GM19463 (cell line): Measurements from ENCODE around the gene TMEM273.
"Not testable (repeated sequence)": the region's sequence is repeated elsewhere in the genome, so short reads cannot be mapped to it uniquely, and the experiment has no call there.

Source experiments
- ATAC-seq: cut with Tn5 transposase; IDR thresholded peaks from one replicate; pipeline ENCODE4 v1.9.1; 2021; ENCODE audit warnings: mild to moderate bottlenecking, moderate library complexity; ENCODE audit not compliant: unreplicated experiment

Gene TMEM273

GRCh38 chr10:49205206-49205605, 17.0 kb upstream of the TMEM273 start:
- no peak for ATAC-seq

GRCh38 chr10:49204119-49204518, 15.9 kb upstream of the TMEM273 start:
- no peak for ATAC-seq

GRCh38 chr10:49202266-49202665, 14.1 kb upstream of the TMEM273 start:
- ATAC-seq: no peak

GRCh38 chr10:49200854-49201253, 12.7 kb upstream of the TMEM273 start:
- no peak for ATAC-seq

- no peak for ATAC-seq
Measured at GRCh38 chr10:49197171-49197570, 9.0 kb upstream of the TMEM273 start.

- not testable (repeated sequence) for ATAC-seq
Measured at GRCh38 chr10:49195864-49196263, 7.7 kb upstream of the TMEM273 start.

- ATAC-seq: no peak
Measured at GRCh38 chr10:49194212-49194920, 6.2 kb upstream of the TMEM273 start.

- no peak for ATAC-seq
Measured at GRCh38 chr10:49191349-49191748, 3.2 kb upstream of the TMEM273 start.

GRCh38 chr10:49189422-49189821, 1.2 kb upstream of the TMEM273 start:
- no peak for ATAC-seq

GRCh38 chr10:49187044-49187484, 1.1 kb downstream of the TMEM273 start:
- ATAC-seq: no peak

GRCh38 chr10:49186613-49187012, 1.6 kb downstream of the TMEM273 start:
- ATAC-seq: no peak

- no peak for ATAC-seq
Measured at GRCh38 chr10:49185213-49185612, 3.0 kb downstream of the TMEM273 start.

GRCh38 chr10:49184642-49185111, 3.5 kb downstream of the TMEM273 start:
- ATAC-seq: no peak

GRCh38 chr10:49183596-49184542, 4.3 kb downstream of the TMEM273 start:
- no peak for ATAC-seq

GRCh38 chr10:49182776-49183175, 5.4 kb downstream of the TMEM273 start:
- ATAC-seq: no peak

GRCh38 chr10:49180444-49180860, 7.7 kb downstream of the TMEM273 start:
- ATAC-seq: no peak

GRCh38 chr10:49179699-49180443, 8.3 kb downstream of the TMEM273 start:
- peak; percentile 19 for ATAC-seq

- no peak for ATAC-seq
Measured at GRCh38 chr10:49178489-49179471, 9.4 kb downstream of the TMEM273 start.

GRCh38 chr10:49177391-49178355, 10.5 kb downstream of the TMEM273 start:
- peak; percentile 80 for ATAC-seq
